GM18519 (cell line): ENCODE results near the gene ZFAND5.

ENCODE experiments used
- ATAC-seq: cut with Tn5 transposase; IDR thresholded peaks from one replicate; pipeline ENCODE4 v1.9.1; 2021; ENCODE audit warnings: mild to moderate bottlenecking, moderate library complexity; ENCODE audit not compliant: unreplicated experiment, low FRiP score

ZFAND5 gene

DNA sequence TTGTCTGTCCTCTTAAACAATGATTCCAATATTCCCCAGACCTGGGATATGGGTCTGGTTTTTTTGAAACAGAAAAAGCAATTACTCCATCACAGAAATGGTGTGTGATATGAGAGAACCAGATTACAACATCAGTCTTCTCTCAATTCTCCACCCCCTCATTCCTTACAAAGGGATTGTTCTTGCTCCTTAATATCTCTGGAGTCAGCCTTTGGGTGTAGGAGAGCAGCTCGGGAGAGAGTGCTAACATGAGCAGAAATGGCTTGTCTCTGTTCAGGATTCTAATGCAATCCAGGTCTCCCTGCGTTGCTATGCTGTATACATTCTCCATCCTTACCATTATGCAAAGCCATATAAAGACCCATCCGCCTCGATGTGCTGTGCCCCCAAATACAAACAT is 32.7 kb downstream of the ZFAND5 start:
- ATAC-seq, result no peak

GRCh38 chr9:72327631-72328030 is 37.4 kb downstream of the ZFAND5 start:
- peak; percentile 66 for ATAC-seq

GRCh38 chr9:72326641-72327040 is 38.4 kb downstream of the ZFAND5 start:
- ATAC-seq, result no peak

DNA sequence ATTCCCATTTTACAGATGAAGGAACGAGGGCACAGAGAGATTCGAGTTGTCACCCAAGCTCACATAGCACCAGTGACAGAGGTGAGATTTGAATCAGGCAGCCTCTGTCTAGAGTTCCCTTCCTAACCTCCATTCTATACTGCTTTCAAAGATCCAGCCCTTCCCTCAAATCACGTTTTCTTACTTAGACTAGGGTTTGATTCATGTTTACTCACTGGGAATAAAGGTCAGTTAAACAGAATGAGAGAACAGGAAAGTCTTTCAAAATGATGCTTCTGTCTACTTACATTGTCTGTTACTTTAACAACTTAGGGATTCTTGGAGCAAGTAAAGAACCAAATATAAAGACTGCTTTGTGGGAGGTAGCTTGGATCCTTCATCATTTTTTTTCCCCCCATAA is 40.0 kb downstream of the ZFAND5 start:
- no peak for ATAC-seq

DNA sequence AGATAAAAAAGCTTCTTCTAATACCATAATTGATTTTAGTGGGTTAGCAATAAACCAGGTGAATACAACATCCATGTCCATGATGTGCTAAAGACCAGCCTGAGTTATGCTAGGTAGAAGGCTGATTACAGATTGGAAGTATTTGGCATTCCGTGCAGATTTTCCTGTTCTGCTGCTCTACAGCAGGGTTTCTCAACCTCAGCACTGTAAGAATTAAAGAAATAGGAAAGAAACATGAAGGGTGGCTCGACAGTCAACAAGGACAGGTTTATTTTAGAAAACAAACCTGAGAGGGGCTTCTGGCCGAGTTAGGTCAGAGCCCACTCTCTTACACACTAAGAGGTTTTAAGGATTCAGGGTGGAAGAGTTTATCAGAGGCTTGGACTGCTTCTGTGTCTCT is 42.3 kb downstream of the ZFAND5 start:
- no peak for ATAC-seq

DNA sequence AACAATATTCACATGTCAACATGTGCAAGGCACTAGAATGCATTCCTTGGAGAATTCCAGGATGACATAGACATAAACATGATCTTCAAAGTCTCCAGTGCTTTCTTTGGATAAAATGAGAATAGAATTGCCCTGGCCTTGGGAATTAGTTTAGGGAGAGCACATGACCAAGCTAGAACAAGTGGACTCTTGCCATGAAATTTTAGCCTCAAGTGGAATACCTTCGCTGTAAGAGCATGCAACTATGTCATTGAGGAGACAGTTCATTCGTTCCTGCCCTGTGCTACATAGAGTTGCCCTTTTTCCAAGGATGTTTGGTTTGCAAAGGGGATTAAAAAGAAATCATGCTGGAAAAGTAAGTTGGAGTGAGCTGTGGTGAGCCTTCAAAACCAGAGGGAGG is 42.7 kb downstream of the ZFAND5 start:
- ATAC-seq, result no peak

DNA sequence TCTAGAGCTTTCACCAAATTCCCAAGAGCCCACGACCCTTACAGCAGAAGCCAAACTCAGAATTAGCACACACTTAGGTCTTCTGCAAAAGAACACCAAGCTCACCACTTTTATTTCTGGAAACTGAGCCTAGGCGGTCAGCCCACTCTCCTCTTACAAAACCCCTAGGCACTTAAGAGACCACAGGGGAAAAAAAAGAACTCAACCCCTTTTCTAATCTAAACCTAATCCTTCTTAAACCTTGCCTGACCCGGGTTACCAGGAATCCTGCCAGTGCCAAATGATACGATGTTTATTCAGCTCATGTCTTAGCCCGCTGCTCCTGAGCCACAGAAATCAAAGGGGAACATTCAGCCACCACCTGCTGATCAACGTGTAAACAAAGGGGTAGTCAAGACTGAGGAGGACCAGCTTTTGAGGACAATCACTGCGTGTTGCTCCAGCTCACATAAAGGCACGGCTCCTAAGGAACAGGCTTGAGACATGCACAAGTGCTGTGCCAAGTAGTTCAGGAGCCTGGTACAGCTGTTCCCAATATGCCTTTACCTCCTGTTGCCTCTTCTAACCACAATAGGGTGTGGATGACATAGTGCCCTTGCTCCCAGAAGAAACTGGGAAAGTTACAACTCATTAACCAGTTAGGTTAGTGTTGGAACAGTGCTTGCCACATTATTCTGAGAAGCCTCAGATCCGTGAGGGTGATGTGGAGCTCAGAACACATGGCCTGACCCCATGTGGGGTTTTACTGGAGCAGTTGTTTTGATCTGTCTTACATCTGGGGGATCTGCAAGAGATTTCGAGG is 49.3 kb downstream of the ZFAND5 start:
- no peak for ATAC-seq

- no peak for ATAC-seq
Observed at GRCh38 chr9:72315089-72315509, 49.9 kb downstream of the ZFAND5 start.

DNA sequence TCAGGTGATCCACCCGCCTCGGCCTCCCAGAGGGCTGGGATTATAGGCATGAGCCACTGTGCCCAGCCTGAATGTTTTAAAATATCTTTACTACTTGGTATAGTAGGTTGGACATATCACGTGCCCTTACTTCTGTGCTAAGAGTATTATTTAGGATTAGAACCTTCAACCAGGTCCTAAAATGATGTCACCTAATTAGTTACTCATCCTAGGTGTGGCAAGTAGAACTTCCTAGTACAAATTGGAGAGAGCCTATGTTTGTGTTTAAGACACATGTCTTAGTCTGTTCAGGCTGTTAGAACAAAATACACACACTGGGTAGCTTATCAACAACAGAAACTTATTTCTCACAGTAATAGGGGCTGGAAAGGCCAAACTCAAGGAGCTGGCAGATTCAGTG is 51.5 kb downstream of the ZFAND5 start:
- ATAC-seq, result no peak

GRCh38 chr9:72312386-72312987 is 52.5 kb downstream of the ZFAND5 start:
- no peak for ATAC-seq

- ATAC-seq, result no peak
Observed at GRCh38 chr9:72309364-72310133, 55.5 kb downstream of the ZFAND5 start.

- ATAC-seq, result no peak
Observed at GRCh38 chr9:72306761-72307160, 58.2 kb downstream of the ZFAND5 start.

- ATAC-seq, result no peak
Observed at GRCh38 chr9:72305707-72306106, 59.3 kb downstream of the ZFAND5 start.

GRCh38 chr9:72305102-72305546 is 59.9 kb downstream of the ZFAND5 start:
- no peak for ATAC-seq

GRCh38 chr9:72304538-72304937 is 60.5 kb downstream of the ZFAND5 start:
- ATAC-seq, result no peak
